PC-9 (cell line): ENCODE results near the gene YWHAH.

Experiments
- CTCF ChIP-seq: fragments of 200-600 bp; sonication (generic); conservative IDR thresholded peaks from 2 replicates; pipeline ENCODE4 v1.6.1; 2017; ENCODE audit warnings: mixed run types, antibody characterized with exemption, mild to moderate bottlenecking, moderate library complexity
- EZH2 ChIP-seq: fragments of 200-600 bp; sonication (generic); IDR thresholded peaks from 2 replicates; pipeline ENCODE4 v1.8.0; 2017; ENCODE audit warnings: antibody characterized with exemption, low read depth

GRCh38 chr22:31970490-31971444 lies 26.4 kb downstream of the YWHAH start:
- peak; percentile 91 for TF ChIP-seq CTCF
- TF ChIP-seq EZH2, result no peak
